HL-60/S4 (cell line): ENCODE measurements around the gene CT45A10.
"Not testable (repeated sequence)": the region's sequence is repeated elsewhere in the genome, so short reads cannot be mapped to it uniquely, and the experiment has no call there.

Experiments
- in situ Hi-C: fragments of 300-500 bp; cut with MboI; formaldehyde crosslinking; loops from 2 replicates; pipeline ENCODE4 v1.14.3; 2022; ENCODE audit warnings: low sequenced_read_pairs

CT45A10 gene

GRCh38 chrX:135893294-135893817 is at the start of gene CT45A10, which contains the start of gene SAGE1:
TSS of gene CT45A10 (minus strand) at chrX:135893444. CDS start at chrX:135885344, 8,100 bp downstream.
TSS of gene SAGE1 (plus strand) at chrX:135893716. CDS start at chrX:135896243, 2,527 bp downstream.
- in situ Hi-C loops = no loop called here

- in situ Hi-C loops = no loop called here
These were observed 38.6 kb upstream of the CT45A10 start for GRCh38 chrX:135931644-135932487.

GRCh38 chrX:135927897-135928296 is 34.7 kb upstream of the CT45A10 start:
- in situ Hi-C loops = no loop called here

GRCh38 chrX:135923353-135923752 is 30.1 kb upstream of the CT45A10 start:
- in situ Hi-C loops = no loop called here

- in situ Hi-C loops = not testable (repeated sequence)
These were observed 27.3 kb upstream of the CT45A10 start for GRCh38 chrX:135920516-135920915.

GRCh38 chrX:135914404-135914803 is 21.2 kb upstream of the CT45A10 start:
- in situ Hi-C loops = no loop called here

- in situ Hi-C loops = no loop called here
These were observed 17.0 kb upstream of the CT45A10 start for GRCh38 chrX:135910251-135910650.

- in situ Hi-C loops = no loop called here
These were observed 463 bp downstream of the CT45A10 start for GRCh38 chrX:135892781-135893180.

GRCh38 chrX:135890087-135890585 is 3.1 kb downstream of the CT45A10 start:
- in situ Hi-C loops = no loop called here

GRCh38 chrX:135888976-135889375 is 4.3 kb downstream of the CT45A10 start:
- in situ Hi-C loops = not testable (repeated sequence)

- in situ Hi-C loops = not testable (repeated sequence)
These were observed 5.0 kb downstream of the CT45A10 start for GRCh38 chrX:135888230-135888629.

GRCh38 chrX:135882741-135883140 is 10.5 kb downstream of the CT45A10 start:
- in situ Hi-C loops = not testable (repeated sequence)

- in situ Hi-C loops = not testable (repeated sequence)
These were observed 21.5 kb downstream of the CT45A10 start, which contains the start of gene CT45A9 for GRCh38 chrX:135871712-135872111. TSS of gene CT45A9 (minus strand) at chrX:135871812. CDS start at chrX:135868061, 3,751 bp downstream.

- in situ Hi-C loops = not testable (repeated sequence)
These were observed 38.8 kb downstream of the CT45A10 start, which contains the start of gene CT45A8 for GRCh38 chrX:135854438-135854837. TSS of gene CT45A8 (minus strand) at chrX:135854538. CDS start at chrX:135850783, 3,755 bp downstream.

GRCh38 chrX:135837180-135837579 is 56.1 kb downstream of the CT45A10 start, which contains the start of gene CT45A7:
TSS of gene CT45A7 (minus strand) at chrX:135837280. CDS start at chrX:135833533, 3,747 bp downstream.
- in situ Hi-C loops = not testable (repeated sequence)
